ENCODE data around the gene AHNAK2.
"Not testable (repeated sequence)": the region's sequence is repeated elsewhere in the genome, so short reads cannot be mapped to it uniquely, and the experiment has no call there.

The AHNAK2 gene

GRCh38 chr14:104924421-104925213, 53.6 kb downstream of the AHNAK2 start, which contains the start of gene PLD4:
PLD4 (plus strand) TSS chr14:104924879; CDS start chr14:104927141, 2,262 bp downstream.
- no peak for DNase-seq

DNA sequence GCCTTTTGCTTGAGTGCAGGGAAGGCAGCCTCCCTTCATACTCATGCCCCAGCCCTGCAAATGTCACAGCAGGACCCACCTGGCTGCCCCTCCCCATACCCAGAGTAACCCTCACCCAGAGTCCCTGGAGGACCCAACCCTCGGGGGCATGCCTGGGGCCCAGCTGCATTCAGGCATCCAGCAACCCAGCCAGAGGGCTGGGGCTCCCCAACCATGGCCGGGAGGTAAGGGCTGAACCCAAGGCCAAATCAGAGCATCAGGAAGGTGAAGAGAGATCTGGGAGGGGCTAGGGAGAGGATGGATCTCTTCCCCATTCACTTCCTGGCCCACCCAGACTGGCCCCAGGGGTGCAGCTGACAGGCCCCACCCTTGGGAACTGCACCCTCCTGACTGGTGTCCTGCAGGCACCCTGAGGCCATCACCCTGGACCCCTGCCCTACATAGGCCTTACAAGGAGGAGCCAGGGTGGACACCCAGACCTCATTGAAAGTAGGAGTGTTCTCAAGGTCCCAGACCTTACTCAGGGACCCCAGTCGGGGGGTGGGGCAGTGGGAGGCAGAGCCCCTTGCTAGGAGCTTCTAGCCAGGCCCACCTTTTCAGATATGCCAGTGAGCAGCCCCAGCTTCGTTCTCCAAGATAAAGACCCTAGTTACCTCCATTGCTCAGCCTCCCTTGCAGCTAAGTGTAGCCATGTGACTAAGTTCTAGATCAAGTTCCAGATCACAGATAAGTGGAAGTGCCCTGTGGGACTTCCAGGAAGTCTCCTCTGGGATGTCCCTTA, 54.3 kb downstream of the AHNAK2 start:
- DNase-seq, result no peak

DNA sequence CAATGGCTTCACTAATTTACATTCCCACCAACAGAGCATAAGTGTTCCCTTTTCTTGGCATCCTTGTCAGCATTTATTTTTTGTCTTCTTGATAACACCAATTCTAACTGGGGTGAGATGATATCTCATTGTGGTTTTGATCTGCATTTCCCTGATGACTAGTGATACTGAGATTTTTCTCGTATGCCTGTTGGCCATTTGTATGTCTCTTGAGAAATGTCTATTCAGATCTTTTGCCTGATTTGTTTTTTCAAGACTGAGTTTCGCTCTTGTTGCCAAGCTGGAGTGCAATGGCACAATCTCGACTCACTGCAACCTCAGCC, 58.2 kb downstream of the AHNAK2 start:
- no peak for DNase-seq

- DNase-seq, result not testable (repeated sequence)
Observed at GRCh38 chr14:104919152-104919992, 58.8 kb downstream of the AHNAK2 start.

DNA sequence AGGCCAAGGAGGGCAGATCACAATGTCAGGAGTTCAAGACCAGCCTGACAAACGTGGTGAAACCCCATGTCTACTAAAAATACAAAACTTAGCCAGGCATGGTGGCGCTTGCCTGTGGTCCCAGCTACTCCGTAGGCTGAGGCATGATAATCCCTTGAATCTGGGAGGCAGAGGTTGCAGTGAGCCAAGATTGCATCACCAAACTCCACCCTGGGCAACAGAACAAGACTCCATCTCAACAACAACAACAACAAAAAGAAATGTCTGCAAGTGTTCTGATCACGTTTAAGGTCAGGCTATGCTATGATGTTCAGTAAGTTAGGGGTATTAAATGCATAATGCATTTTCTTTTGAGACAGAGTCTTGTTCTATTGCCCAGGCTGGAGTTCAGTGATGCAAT, 60.2 kb downstream of the AHNAK2 start:
- DNase-seq, result no peak

GRCh38 chr14:104917116-104917515, 61.1 kb downstream of the AHNAK2 start:
- no peak for DNase-seq

- no peak for DNase-seq
Observed at GRCh38 chr14:104913435-104913834, 64.7 kb downstream of the AHNAK2 start.

DNA sequence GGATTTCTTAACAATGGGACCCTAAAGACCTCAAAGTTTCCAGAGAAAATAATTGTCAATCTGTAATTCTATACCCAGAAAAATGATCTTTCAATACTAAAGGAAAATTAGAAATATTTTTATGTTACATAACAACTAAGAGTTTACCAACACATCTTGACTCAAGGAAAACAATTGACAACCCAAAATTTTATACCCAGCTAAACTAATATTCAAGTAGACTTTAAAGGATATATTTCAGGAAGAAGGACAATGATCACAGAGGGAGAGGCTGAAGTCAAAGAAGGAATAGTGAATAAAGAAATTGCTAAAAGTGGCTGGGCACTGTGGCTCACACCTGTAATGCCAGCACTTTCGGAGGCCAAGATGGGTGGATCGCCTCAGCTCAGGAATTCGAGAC, 66.1 kb downstream of the AHNAK2 start:
- no peak for DNase-seq

DNA sequence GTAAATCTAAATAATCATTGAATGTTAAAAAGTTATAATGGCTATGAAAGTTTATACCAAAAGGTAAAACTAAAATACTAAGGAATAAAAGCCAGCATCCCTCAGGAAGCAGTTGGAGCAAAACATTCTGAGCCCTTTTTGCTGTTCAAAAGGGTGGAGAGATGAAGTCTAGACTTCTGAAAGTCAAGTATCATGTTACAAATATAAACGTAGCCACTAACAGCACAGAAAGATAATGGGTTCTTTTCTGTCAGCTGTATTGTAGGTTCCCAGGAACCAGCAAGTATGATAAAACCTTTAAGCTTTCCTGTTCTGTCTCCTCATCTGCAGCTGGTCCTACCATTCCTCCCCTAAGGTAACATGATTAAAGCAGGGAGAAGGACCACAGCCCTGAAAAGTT, 69.9 kb downstream of the AHNAK2 start:
- no peak for DNase-seq

DNA sequence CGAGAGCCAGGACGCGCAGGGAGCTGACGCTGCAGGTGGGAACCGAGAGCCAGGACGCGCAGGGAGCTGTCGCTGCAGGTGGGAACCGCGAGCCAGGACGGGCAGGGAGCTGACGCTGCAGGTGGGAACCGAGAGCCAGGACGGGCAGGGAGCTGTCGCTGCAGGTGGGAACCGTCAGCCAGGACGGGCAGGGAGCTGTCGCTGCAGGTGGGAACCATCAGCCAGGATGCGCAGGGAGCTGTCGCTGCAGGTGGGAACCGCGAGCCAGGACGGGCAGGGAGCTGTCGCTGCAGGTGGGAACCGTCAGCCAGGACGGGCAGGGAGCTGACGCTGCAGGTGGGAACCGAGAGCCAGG, 72.6 kb downstream of the AHNAK2 start:
- DNase-seq, result not testable (repeated sequence)

DNA sequence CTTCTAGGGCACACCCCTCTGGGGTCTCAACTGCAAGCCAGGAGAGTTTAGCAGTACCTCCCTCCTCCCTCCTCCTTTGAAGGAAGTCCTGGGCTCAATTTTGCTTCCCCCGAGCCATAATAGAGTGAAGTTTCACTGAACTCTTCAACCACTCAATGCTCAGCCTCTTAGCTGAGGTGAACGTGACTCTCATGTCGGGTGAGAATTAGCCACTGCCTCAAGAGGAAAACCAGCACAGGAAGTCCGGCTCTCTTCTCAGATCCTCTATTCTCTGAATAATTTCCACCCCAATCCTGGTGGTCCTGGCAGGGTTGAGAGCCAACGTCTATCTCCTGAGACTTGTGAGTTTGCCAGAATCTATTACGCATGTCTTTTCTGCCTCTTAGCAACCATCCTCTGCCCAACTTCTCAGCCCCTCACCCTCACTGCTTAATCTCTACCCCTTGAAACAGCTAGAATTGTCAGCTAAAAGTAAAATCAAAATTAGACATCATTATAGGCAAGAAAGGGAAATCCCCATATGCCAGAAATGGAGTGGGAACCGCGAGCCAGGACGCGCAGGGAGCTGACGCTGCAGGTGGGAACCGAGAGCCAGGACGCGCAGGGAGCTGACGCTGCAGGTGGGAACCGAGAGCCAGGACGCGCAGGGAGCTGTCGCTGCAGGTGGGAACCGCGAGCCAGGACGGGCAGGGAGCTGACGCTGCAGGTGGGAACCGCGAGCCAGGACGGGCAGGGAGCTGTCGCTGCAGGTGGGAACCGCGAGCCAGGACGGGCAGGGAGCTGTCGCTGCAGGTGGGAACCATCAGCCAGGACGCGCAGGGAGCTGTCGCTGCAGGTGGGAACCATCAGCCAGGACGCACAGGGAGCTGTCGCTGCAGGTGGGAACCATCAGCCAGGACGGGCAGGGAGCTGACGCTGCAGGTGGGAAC, 73.3 kb downstream of the AHNAK2 start:
- not testable (repeated sequence) for DNase-seq

GRCh38 chr14:104903990-104904389, 74.2 kb downstream of the AHNAK2 start:
- DNase-seq, result no peak

DNA sequence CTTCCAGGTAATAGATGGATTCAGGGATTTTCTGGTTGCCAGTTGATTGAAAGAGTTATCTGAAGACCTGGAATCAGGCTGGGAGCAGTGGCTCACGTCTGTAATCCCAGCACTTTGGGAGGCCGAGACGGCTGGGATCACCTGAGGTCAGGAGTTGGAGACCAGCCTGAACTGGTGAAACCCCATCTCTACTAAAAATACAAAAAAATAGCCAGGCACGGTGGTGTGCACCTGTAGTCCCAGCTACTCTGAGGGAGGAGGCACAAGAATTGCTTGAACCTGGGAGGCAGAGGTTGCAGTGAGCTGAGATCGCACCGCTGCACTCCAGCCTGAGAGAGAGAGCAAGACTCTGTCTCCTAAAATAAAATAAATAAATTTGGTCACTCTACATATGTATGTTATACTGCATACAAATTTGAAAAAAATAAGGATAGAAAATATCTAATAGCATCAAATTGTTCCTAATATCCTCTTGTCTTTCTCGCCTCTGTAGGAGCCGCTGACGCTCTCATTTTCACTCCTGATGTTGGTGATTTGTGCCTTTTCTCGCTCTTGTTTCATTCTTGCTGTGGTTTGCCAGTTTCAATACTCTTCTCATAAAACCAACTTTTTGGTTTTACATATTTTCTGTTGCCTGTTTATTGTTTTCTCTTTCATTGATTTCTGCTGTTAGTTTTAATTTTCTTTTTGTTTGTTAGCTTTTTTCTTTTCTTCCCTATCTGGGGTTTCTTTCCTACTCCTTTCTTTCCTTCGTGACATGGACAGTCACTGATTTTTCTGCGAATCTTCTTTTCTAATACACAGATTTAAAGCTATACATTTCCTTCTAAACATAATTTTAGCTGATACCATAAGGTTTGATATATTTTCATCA, 77.3 kb downstream of the AHNAK2 start:
- no peak for DNase-seq

DNA sequence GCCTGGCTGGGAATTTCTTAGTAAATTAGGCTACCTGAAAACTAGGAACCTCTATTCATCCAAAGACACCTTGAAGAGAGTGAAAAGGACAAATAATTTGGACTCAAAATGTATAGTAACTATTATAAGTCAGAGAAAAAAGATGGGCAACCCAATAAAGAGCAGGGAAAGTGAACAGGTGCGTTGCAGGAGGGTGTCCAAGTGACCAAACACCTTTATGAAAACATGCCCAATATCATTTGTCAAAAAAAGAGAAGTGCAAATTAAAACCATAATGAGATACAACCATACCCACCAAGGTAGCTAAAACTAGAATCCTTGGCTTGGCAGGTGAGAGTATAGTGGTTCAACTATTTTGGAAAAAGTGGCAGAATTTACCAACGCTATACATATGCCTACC, 78.4 kb downstream of the AHNAK2 start:
- DNase-seq, result no peak

DNA sequence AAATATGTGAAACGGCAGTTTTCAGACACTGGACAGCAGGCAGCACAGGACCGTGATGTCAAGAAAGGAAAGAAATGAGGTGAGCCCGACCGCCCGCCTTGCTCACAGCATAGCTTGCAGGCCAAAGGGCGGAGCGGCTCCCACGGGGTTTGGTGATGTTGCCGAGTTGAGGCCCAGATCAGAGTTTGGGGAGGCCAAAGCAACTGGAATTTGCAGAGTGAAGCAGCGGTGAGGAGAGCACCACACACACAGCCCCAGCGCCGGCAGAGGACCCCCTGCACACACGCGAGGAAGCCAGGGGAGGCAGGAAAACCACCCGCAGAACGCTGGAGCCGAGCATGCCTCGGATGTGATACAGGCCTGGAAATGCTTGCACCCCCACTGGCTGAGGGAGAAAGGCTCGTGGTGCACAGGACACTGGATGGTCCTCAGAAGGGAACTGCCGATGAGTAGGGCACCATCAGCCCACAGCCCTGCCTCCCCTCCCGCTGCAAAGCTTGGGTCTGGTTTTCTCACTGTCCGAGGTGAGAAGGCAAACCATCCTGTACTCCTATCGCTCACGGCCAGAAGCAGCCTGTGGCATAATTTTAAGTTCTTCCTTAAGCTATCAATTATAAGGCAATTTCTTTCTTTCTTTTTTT, 79.2 kb downstream of the AHNAK2 start:
- no peak for DNase-seq

DNA sequence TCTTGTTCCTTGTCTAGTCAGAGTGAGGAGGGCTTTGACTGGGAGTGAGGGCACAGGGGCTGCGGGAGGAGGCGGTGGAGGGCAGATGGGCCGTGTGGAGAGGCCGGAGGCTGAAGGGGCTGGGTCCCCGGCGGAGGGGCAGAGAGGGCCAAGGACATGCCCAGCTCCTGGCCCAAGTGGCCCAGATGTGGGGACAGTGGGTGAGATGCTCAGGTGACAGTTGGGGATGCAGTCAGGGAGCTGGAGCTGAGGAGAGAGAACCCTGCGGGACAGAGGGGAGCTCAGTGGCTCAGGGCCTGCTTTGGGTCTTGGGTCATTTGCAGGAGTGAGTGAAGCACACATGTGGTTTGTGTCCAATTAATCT, 80.0 kb downstream of the AHNAK2 start:
- no peak for DNase-seq

DNA sequence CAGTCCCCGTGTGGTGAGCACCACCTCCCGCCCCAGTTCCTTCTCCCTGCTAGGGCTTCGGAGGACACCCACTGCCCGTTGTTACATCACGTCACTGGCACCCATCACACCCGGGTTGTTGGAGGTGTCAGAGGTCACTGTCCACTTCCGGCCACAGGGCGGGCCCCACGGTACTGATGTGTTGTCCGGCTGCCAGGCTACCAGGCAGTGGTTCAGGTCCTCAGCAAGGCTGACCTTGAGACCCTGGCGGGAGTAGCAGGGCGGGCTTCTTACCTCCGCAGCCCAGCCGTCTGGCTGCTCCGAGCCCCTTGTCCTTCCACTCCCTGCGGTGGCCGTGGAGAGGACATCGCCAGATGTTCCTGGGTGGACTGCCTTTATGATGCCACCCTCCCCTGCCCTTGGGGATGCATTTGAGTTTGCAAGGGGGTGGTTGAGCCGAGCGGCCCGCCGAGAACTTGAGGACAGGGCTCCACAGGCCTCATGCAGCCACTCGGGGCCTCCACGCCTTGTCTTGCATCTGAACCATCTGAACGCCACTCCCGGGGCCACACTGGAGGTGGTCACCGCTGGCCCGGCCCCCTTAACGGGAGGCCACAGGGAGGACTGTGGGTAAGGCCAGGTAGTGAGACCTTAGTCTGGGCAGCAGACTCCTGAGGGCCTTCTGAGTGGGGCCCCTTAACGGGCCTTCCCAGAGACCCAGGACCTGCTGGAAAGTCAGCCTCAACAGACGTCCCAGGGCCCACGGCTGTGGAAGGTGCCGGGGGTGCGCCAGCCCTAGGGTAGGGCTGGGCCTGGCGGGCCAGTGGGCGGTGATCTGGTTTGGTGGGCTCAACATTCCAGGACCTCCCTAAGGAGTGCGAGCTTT, 80.6 kb downstream of the AHNAK2 start:
- DNase-seq, result no peak

DNA sequence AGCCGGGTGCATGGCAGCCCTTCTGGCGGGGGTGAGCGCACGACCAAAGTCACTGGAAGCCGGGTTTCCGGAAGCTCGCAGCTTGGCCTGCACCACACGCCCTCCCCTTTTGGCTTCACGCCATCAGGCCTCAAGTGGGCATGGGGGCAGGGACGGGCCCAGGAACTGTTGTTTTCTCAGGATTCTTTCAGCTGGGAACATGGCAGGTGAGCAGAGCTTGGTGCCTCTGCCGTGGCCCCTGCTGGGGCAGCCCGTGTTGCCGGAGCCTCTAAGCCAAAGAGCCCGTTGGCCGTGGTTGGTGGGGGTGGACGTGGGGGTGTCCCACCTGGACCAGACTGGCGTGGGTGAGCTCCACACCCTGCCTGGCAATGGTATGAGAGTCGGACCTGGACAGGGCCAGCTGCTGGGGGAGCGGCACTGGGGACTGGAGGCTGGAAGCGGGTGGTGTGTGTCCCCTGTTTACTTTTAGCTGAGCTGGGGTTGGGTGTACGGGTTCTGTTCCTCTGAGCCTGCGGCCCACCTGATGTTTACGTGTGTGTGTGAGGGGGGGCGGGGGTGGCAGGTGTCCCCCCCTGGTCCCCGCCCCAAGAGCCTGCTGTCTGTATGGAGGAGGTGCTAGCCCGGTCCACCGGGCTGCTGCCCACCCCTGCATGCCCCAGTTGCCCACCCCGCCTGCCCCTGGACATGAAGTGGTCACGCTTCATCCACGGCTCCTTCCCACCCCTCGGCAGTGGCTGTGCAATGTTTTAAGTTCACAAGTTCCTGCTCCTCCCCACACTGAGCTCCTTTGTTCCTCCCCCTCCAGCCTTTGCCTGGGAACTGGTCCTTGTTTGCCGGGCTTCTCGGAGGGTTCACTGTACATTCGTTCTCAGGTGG, 82.2 kb downstream of the AHNAK2 start:
- DNase-seq, result no peak

Data from CD4-positive, alpha-beta T cell treated with Interleukin-6 for 4 hours (primary cell).